ENCODE data around the gene RAB33A. TPM values are rescaled to one million over a fixed set of nuclear protein-coding genes. Genes with fewer than 3 reads are reported as not detected.

Gene RAB33A
- total and polyA plus RNA-seq, 9 of the 15 experiments (the other 6 are each of a cell fraction or from before 2014, with no cell fraction given) = 0.04 to 0.20 (median 0.06) TPM; not detected in 4

DNA sequence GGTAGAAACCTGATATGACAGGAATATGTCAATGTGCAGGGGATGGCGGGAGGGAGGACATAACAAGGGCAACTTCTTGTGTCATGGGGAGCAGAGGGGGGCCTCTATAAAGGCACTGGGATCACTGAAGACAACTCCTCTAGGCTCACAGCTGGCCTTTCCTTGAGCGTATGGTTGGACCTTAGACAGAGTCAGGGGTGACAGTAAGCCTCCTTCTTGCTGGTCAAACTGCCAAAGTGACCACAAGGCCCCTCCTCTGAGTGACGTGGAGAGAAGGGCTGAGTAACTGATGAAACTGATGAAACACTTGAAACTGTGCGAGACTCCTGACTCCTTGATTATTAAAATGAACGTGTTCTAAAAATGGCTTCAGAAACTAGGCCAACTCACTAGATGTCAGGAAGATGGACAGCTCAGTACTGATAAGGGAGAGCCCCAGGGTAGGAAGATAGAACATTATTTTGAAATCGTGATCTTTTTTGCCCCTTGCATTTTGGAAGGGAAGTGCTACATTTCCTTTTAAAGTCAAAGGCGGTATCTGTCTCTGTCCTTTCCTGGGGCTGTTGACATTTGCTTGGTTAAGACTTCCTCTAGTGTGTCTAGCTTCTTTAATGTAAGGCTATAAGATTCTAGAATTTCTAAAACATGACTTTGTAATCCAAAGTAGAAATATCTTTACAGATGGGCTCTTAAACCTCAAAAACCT is 1.6 kb downstream of the RAB33A start (continued):
- TF ChIP-seq SLC30A9 (CRISPR knock-in tag; IDR thresholded peaks at IDR 0.05) (no peak), CXXC5 (CRISPR knock-in tag; IDR thresholded peaks at IDR 0.05) (peak; percentile 53), MLLT1 (IDR thresholded peaks at IDR 0.05) (peak in 1 of 2 experiments; percentile 71; a peak in 2 of 4 replicates), ZNF699 (CRISPR knock-in tag; IDR thresholded peaks at IDR 0.05; ENCODE audit: insufficient replicate concordance) (no peak), RBFOX2 (IDR thresholded peaks at IDR 0.05; ENCODE audit: low read depth, low read length) (peak; percentile 67), ZNF41 (CRISPR knock-in tag; conservative IDR thresholded peaks at IDR 0.05) (no peak), BRD9 (IDR thresholded peaks at IDR 0.05; ENCODE audit: low read depth, partially characterized antibody) (peak; percentile 52), CC2D1A (IDR thresholded peaks at IDR 0.05) (no peak), KDM1A (IDR thresholded peaks at IDR 0.05) (no peak), SAFB (IDR thresholded peaks at IDR 0.05; ENCODE audit: borderline replicate concordance, low read depth, low read length) (no peak), ZNF584 (CRISPR knock-in tag; IDR thresholded peaks at IDR 0.05; ENCODE audit: low read depth) (0 out of 2 replicates have a peak, but pooled peaks have one; percentile 13), MAZ (CRISPR knock-in tag; conservative IDR thresholded peaks at IDR 0.05 in 1 of 2, IDR thresholded peaks at IDR 0.05 in 1 of 2) (peak in 1 of 2 experiments; percentile 65; a peak in 2 of 4 replicates), CCAR2 (IDR thresholded peaks at IDR 0.05; ENCODE audit: low read depth, low read length) (no peak), ZFX (CRISPR knock-in tag; IDR thresholded peaks at IDR 0.05) (peak; percentile 49; the same call in 1 of the 2 replicates), ZNF12 (CRISPR knock-in tag; IDR thresholded peaks at IDR 0.05) (no peak), RHOXF2B (CRISPR knock-in tag; conservative IDR thresholded peaks at IDR 0.05) (no peak), GMEB1 (CRISPR knock-in tag; IDR thresholded peaks at IDR 0.05) (no peak), ZNF263 (CRISPR knock-in tag; IDR thresholded peaks at IDR 0.05; ENCODE audit: borderline replicate concordance) (no peak), FOXM1 (IDR thresholded peaks at IDR 0.05; ENCODE audit: low read depth) (0 out of 2 replicates have a peak, but pooled peaks have one; percentile 19), FOXM1 (CRISPR knock-in tag; IDR thresholded peaks at IDR 0.05; ENCODE audit: low read depth) (no peak)
- TF ChIP-seq, protein P1, sequence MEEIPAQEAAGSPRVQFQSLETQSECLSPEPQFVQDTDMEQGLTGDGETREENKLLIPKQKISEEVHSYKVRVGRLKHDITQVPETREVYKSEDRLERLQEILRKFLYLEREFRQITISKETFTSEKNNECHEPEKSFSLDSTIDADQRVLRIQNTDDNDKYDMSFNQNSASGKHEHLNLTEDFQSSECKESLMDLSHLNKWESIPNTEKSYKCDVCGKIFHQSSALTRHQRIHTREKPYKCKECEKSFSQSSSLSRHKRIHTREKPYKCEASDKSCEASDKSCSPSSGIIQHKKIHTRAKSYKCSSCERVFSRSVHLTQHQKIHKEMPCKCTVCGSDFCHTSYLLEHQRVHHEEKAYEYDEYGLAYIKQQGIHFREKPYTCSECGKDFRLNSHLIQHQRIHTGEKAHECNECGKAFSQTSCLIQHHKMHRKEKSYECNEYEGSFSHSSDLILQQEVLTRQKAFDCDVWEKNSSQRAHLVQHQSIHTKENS (CRISPR knock-in tag; IDR thresholded peaks at IDR 0.05) = no peak
- TF ChIP-seq, protein P2, sequence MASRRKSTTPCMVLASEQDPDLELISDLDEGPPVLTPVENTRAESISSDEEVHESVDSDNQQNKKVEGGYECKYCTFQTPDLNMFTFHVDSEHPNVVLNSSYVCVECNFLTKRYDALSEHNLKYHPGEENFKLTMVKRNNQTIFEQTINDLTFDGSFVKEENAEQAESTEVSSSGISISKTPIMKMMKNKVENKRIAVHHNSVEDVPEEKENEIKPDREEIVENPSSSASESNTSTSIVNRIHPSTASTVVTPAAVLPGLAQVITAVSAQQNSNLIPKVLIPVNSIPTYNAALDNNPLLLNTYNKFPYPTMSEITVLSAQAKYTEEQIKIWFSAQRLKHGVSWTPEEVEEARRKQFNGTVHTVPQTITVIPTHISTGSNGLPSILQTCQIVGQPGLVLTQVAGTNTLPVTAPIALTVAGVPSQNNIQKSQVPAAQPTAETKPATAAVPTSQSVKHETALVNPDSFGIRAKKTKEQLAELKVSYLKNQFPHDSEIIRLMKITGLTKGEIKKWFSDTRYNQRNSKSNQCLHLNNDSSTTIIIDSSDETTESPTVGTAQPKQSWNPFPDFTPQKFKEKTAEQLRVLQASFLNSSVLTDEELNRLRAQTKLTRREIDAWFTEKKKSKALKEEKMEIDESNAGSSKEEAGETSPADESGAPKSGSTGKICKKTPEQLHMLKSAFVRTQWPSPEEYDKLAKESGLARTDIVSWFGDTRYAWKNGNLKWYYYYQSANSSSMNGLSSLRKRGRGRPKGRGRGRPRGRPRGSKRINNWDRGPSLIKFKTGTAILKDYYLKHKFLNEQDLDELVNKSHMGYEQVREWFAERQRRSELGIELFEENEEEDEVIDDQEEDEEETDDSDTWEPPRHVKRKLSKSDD (conservative IDR thresholded peaks at IDR 0.05; ENCODE audit: low read length) = no peak

Measured in K562 (cell line).